ENCODE measurements around the gene SH2D7.

GRCh38 chr15:78110916-78111475 lies 18.6 kb downstream of the SH2D7 start:
- TF ChIP-seq CTCF (IDR thresholded peaks at IDR 0.05) (no peak), ZFX (IDR thresholded peaks at IDR 0.05; ENCODE audit: borderline replicate concordance) (no peak)
